GM10266 (cell line): Measurements from ENCODE around the gene PFDN1.

Experiments
- DNase-seq: peaks from one replicate; pipeline ENCODE4 v3.0.0; 2012; ENCODE audit errors: extremely low spot score
- TF ChIP-seq, protein P1 (sequence below): IDR thresholded peaks from 2 replicates; pipeline ENCODE4 v1.5.1; 2012; ENCODE audit warnings: mild to moderate bottlenecking, low read depth; ENCODE audit not compliant: control insufficient read depth, insufficient read depth; ENCODE audit errors: missing control alignments

The PFDN1 gene

GRCh38 chr5:140328036-140328764 is 25.3 kb upstream of the PFDN1 start:
- TF ChIP-seq, protein P1, sequence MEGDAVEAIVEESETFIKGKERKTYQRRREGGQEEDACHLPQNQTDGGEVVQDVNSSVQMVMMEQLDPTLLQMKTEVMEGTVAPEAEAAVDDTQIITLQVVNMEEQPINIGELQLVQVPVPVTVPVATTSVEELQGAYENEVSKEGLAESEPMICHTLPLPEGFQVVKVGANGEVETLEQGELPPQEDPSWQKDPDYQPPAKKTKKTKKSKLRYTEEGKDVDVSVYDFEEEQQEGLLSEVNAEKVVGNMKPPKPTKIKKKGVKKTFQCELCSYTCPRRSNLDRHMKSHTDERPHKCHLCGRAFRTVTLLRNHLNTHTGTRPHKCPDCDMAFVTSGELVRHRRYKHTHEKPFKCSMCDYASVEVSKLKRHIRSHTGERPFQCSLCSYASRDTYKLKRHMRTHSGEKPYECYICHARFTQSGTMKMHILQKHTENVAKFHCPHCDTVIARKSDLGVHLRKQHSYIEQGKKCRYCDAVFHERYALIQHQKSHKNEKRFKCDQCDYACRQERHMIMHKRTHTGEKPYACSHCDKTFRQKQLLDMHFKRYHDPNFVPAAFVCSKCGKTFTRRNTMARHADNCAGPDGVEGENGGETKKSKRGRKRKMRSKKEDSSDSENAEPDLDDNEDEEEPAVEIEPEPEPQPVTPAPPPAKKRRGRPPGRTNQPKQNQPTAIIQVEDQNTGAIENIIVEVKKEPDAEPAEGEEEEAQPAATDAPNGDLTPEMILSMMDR, result no peak
- DNase-seq, result no peak

DNA sequence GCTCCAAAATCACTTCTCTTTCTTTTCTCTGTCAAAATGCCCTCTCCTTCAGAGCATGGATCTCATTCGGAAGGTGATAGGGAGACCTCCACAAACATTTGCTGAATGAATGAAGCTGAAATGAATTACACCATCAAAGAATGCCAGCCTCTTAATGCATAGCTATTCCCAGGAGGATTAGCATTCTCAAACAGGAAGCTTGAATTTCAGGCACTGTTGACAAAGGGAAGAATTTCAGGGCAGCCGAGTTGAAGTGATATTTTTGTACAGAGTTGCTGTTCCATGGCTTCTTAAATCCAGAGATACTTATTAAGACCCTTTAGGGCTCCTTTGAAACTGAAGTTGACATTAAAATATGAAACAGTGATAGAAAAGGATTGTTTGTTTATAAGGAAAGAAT is 24.7 kb upstream of the PFDN1 start:
- DNase-seq, result no peak
- TF ChIP-seq, protein P1, result no peak

DNA sequence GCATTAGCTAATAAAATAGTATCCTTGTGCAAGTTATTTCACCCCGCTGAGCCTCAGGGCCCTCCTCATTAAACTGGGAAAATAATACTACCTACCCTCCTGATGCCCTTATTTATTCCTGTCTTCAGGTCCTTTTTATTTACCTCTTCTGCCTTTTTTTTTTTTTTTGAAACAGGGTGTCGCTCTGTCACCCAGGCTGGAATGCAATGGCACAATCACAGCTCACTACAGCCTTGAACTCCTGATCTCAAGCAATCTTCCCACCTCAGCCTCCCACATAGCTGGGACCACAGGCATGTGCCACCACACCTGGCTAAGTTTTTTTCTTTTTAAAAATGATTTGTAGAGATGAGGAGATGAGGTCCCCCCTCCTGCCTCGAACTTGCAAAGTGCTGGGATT is 22.6 kb upstream of the PFDN1 start:
- TF ChIP-seq, protein P1, result no peak
- no peak for DNase-seq

GRCh38 chr5:140324617-140325241 is 21.8 kb upstream of the PFDN1 start:
- TF ChIP-seq, protein P1, result no peak
- DNase-seq, result no peak

GRCh38 chr5:140324041-140324600 is 21.2 kb upstream of the PFDN1 start:
- TF ChIP-seq, protein P1, result no peak
- no peak for DNase-seq

GRCh38 chr5:140322751-140323731 is 20.1 kb upstream of the PFDN1 start:
- no peak for DNase-seq
- TF ChIP-seq, protein P1, result no peak
